ENCODE data around the gene BTF3. TPM values are rescaled to one million over a fixed set of nuclear protein-coding genes. Genes with fewer than 3 reads are reported as not detected.

Gene BTF3
- total and polyA plus RNA-seq, 11 donors, result 336 to 824 (median 407) TPM

GRCh38 chr5:73532195-73532594 lies 34.0 kb downstream of the BTF3 start:
- no peak for TF ChIP-seq POLR2A (IDR thresholded peaks at IDR 0.05)
- no peak for TF ChIP-seq CTCF (IDR thresholded peaks at IDR 0.05)
- intact Hi-C loops (cut with DNase I), result loop anchor here in 4 of 10 donors (10.0 kb wide), 1 partner anchor 447 kb away; no protein-coding TSS in a partner anchor
- Histone ChIP-seq H3K4me3 (no peak overlapping the region), H3K36me3 (no peaks in the 10 kb centered on the region), H3K4me1 (no peaks in the 10 kb centered on the region), H3K9me3 (no peaks in the 10 kb centered on the region), H3K27ac (no peak overlapping the region), H3K27me3 (peaks cover 0 to 15% (median 0%) of the 10 kb centered on the region in 9 donors)
- no peak for ATAC-seq
- no peak for DNase-seq
- 73 to 83% (median 77%) methylated on average over 5 of the region's 5 CpGs for WGBS, 4 donors

DNA sequence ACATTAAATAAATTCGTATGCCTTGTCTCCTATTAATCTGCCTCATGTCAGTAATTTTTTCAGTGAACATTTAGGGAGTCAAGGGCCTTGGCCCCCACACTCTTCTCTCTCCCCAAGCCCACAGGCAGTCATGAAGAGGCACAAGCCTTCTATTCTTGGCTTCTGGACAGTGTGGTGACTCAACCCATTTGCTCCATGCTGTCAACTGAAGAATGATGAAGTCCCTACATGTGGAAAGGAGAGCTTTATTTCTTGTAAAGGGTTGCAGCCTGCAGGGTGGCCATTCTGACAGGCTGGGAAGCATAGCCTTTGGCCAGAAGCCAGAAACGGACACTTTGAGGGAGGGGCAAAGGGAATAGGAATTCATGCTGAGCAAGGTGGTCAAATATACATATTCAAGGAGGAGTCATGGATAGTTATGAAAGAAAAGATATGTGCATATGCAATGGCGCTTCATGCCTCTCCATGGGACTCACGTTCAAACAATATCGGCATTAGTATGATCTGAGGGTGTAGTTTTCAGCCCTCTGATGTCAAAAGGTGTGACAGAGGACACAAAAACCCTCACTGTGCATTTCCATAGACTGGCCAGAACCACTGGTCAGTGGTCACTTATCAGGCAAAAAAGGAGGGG lies 35.9 kb downstream of the BTF3 start:
- WGBS, 4 donors, result 75 to 79% (median 79%) methylated on average over 5 of the region's 5 CpGs
- no peak for ATAC-seq
- Histone ChIP-seq H3K4me1 (no peaks in the 10 kb centered on the region), H3K36me3 (no peaks in the 10 kb centered on the region), H3K9me3 (no peaks in the 10 kb centered on the region), H3K27ac (no peak overlapping the region), H3K27me3 (peaks cover 0 to 15% (median 0%) of the 10 kb centered on the region in 9 donors), H3K4me3 (no peak overlapping the region)
- DNase-seq, result no peak
- no peak for TF ChIP-seq CTCF (IDR thresholded peaks at IDR 0.05)
- no peak for TF ChIP-seq POLR2A (IDR thresholded peaks at IDR 0.05)
- intact Hi-C loops (cut with DNase I), result loop anchor here in 4 of 10 donors (10.0 kb wide), 1 partner anchor 449 kb away; no protein-coding TSS in a partner anchor

GRCh38 chr5:73534971-73535370 lies 36.7 kb downstream of the BTF3 start:
- intact Hi-C loops (cut with DNase I), result loop anchor here in 5 of 10 donors (5.0 to 10.0 kb wide), 2 partner anchors 450 to 453 kb away; no protein-coding TSS in a partner anchor
- Histone ChIP-seq H3K4me3 (no peak overlapping the region), H3K4me1 (no peaks in the 10 kb centered on the region), H3K27me3 (peaks cover 0 to 12% (median 0%) of the 10 kb centered on the region in 9 donors), H3K27ac (no peak overlapping the region), H3K9me3 (no peaks in the 10 kb centered on the region), H3K36me3 (no peaks in the 10 kb centered on the region)
- ATAC-seq (no peak), DNase-seq (no peak)
- TF ChIP-seq CTCF (IDR thresholded peaks at IDR 0.05) (no peak), POLR2A (IDR thresholded peaks at IDR 0.05) (no peak)
- WGBS, 4 donors, result 84 to 90% (median 86%) methylated on average over 2 of the region's 2 CpGs

DNA sequence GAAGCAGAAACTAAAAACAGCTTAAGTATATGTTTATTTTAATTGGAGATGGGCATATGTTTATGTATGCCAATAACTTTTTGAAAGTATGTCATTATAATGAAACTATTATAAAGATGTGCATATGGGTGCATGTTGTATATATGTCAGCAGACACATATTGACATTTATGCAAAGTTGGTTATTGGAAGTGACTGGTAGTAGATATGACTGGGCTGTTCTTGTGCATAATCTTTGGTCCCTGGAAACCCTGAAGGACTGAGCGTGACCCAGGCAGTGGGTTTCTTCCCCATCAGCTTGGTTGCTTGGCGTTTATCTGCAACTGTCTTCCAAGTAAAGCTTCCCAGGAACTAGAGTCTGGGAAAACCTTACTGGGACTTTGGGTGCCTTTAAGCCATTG lies 41.5 kb downstream of the BTF3 start:
- Histone ChIP-seq H3K9me3 (no peaks in the 10 kb centered on the region), H3K27ac (no peak overlapping the region), H3K27me3 (peaks cover 0 to 1% (median 0%) of the 10 kb centered on the region in 9 donors), H3K4me3 (no peak overlapping the region), H3K36me3 (no peaks in the 10 kb centered on the region), H3K4me1 (peaks cover 0 to 4% (median 0%) of the 10 kb centered on the region in 12 donors)
- DNase-seq (no peak), ATAC-seq (no peak)
- TF ChIP-seq POLR2A (IDR thresholded peaks at IDR 0.05) (no peak), CTCF (IDR thresholded peaks at IDR 0.05) (no peak)
- intact Hi-C loops (cut with DNase I), result loop anchor here in 5 of 10 donors (5.0 to 10.0 kb wide), 2 partner anchors 455 to 457 kb away; no protein-coding TSS in a partner anchor
- 69 to 77% (median 70%) methylated on average over 2 of the region's 2 CpGs for WGBS, 4 donors
